HEK293 (cell line): ENCODE measurements around the gene GART.
"Not testable (repeated sequence)": the region's sequence is repeated elsewhere in the genome, so short reads cannot be mapped to it uniquely, and the experiment has no call there.

Experiments
- CTCF ChIA-PET: fragments of 350-600 bp; formaldehyde crosslinking; extraction: SDS; loops from one replicate; lab custom pipeline; 2021; ENCODE audit warnings: antibody characterized with exemption; lab: Yijun Ruan, JAX
- POLR2A ChIA-PET: fragments of 300-600 bp; formaldehyde crosslinking; extraction: SDS; loops from one replicate; lab custom pipeline; 2020; ENCODE audit warnings: antibody characterized with exemption, inconsistent platforms; lab: Yijun Ruan, JAX
- H3K27ac ChIP-seq: fragments of 200-500 bp; sonication (Bioruptor generic); 2 replicates; pipeline ENCODE4 v1.5.1; 2014; ENCODE audit warnings: low read depth, low read length, control low read depth, inconsistent platforms; ENCODE audit errors: extremely low read depth
- H3K36me3 ChIP-seq, 2 experiments: fragments of 200-500 bp in 1 of 2; sonication (Bioruptor generic) in 1 of 2; 1 replicate in 1 of 2; 2 replicates in 1 of 2; pipeline ENCODE4 v1.5.1; 2014 to 2017; ENCODE audit warnings: inconsistent platforms in 2 of 2, low read length in 2 of 2; ENCODE audit not compliant: control insufficient read depth in 2 of 2, insufficient read depth in 1 of 2
- H3K4me1 ChIP-seq: fragments of 200-500 bp; sonication (Bioruptor generic); 2 replicates; pipeline ENCODE4 v1.5.1; 2014; ENCODE audit warnings: mild to moderate bottlenecking, low read length, inconsistent platforms; ENCODE audit not compliant: control insufficient read depth, insufficient read depth
- H3K4me3 ChIP-seq: 2 replicates; pipeline ENCODE4 v1.5.1; 2011; ENCODE audit warnings: low read depth, mild to moderate bottlenecking, control low read depth, low read length, moderate library complexity
- H3K9me3 ChIP-seq: fragments of 200-500 bp; sonication (Bioruptor generic); 2 replicates; pipeline ENCODE4 v1.5.1; 2014; ENCODE audit warnings: low read depth, low read length, inconsistent platforms; ENCODE audit not compliant: control insufficient read depth, insufficient read depth
- GFI1B ChIP-seq: fragments of 450-650 bp; formaldehyde crosslinking; IDR thresholded peaks from 2 replicates; pipeline ENCODE4 v1.5.1; 2016; ENCODE audit warnings: missing biosample characterization, missing genetic modification characterization
- GLI4 ChIP-seq: fragments of 450-650 bp; formaldehyde crosslinking; IDR thresholded peaks from 2 replicates; pipeline ENCODE4 v1.5.1; 2016; ENCODE audit warnings: missing biosample characterization, missing genetic modification characterization
- HOXC10 ChIP-seq: sonication (generic); formaldehyde crosslinking; IDR thresholded peaks from 2 replicates; pipeline ENCODE4 v1.8.1; 2023; ENCODE audit warnings: mild to moderate bottlenecking, missing genetic modification reagents
- KLF9 ChIP-seq: fragments of 450-650 bp; formaldehyde crosslinking; IDR thresholded peaks from 2 replicates; pipeline ENCODE4 v1.5.1; 2016; ENCODE audit warnings: missing biosample characterization, missing genetic modification characterization, low read depth
- OSR2 ChIP-seq: fragments of 450-650 bp; formaldehyde crosslinking; IDR thresholded peaks from 2 replicates; pipeline ENCODE4 v1.5.1; 2016; ENCODE audit warnings: missing biosample characterization, missing genetic modification characterization
- PRDM1 ChIP-seq: fragments of 450-650 bp; formaldehyde crosslinking; IDR thresholded peaks from 2 replicates; pipeline ENCODE4; 2016; ENCODE audit warnings: missing biosample characterization, missing genetic modification characterization
- SALL2 ChIP-seq: fragments of 450-650 bp; formaldehyde crosslinking; IDR thresholded peaks from 2 replicates; pipeline ENCODE4 v1.5.0; 2017; ENCODE audit warnings: missing biosample characterization, mild to moderate bottlenecking, missing genetic modification characterization, borderline replicate concordance
- SP7 ChIP-seq: fragments of 450-650 bp; formaldehyde crosslinking; IDR thresholded peaks from 2 replicates; pipeline ENCODE4 v1.5.1; 2016; ENCODE audit warnings: missing biosample characterization, missing genetic modification characterization
- ZBTB8A ChIP-seq: fragments of 450-650 bp; formaldehyde crosslinking; IDR thresholded peaks from 2 replicates; pipeline ENCODE4 v1.5.1; 2016; ENCODE audit warnings: missing biosample characterization, missing genetic modification characterization
- ZEB2 ChIP-seq: fragments of 450-650 bp; formaldehyde crosslinking; IDR thresholded peaks from 2 replicates; pipeline ENCODE4 v1.5.1; 2016; ENCODE audit warnings: missing biosample characterization, missing genetic modification characterization
- ZNF169 ChIP-seq: fragments of 450-650 bp; formaldehyde crosslinking; IDR thresholded peaks from 2 replicates; pipeline ENCODE4 v1.5.1; 2016; ENCODE audit warnings: missing biosample characterization, missing genetic modification characterization
- ZNF19 ChIP-seq: fragments of 450-650 bp; formaldehyde crosslinking; IDR thresholded peaks from 2 replicates; pipeline ENCODE4; 2016; ENCODE audit warnings: missing biosample characterization, missing genetic modification characterization, low read depth
- ZNF23 ChIP-seq: fragments of 450-650 bp; formaldehyde crosslinking; IDR thresholded peaks from 2 replicates; pipeline ENCODE4 v1.5.1; 2016; ENCODE audit warnings: missing biosample characterization, missing genetic modification characterization, borderline replicate concordance
- ZNF311 ChIP-seq: fragments of 450-650 bp; formaldehyde crosslinking; IDR thresholded peaks from 2 replicates; pipeline ENCODE4 v1.5.1; 2017; ENCODE audit warnings: missing biosample characterization, missing genetic modification characterization, borderline replicate concordance
- ZNF354C ChIP-seq: fragments of 450-650 bp; formaldehyde crosslinking; IDR thresholded peaks from 2 replicates; pipeline ENCODE4 v1.5.1; 2016; ENCODE audit warnings: missing biosample characterization, missing genetic modification characterization, low read depth, borderline replicate concordance
- ZNF404 ChIP-seq: fragments of 450-650 bp; formaldehyde crosslinking; IDR thresholded peaks from 2 replicates; pipeline ENCODE4 v1.5.1; 2017; ENCODE audit warnings: missing biosample characterization, missing genetic modification characterization
- ZNF423 ChIP-seq: fragments of 450-650 bp; formaldehyde crosslinking; IDR thresholded peaks from 2 replicates; pipeline ENCODE4 v1.5.1; 2016; ENCODE audit warnings: missing biosample characterization, missing genetic modification characterization
- ZNF530 ChIP-seq: fragments of 450-650 bp; formaldehyde crosslinking; IDR thresholded peaks from 2 replicates; pipeline ENCODE4 v1.5.1; 2016; ENCODE audit warnings: low read depth, missing biosample characterization, missing genetic modification characterization
- ZNF548 ChIP-seq: fragments of 450-650 bp; formaldehyde crosslinking; IDR thresholded peaks from 2 replicates; pipeline ENCODE4 v1.5.1; 2016; ENCODE audit warnings: missing biosample characterization, missing genetic modification characterization
- ZNF629 ChIP-seq: fragments of 450-650 bp; formaldehyde crosslinking; IDR thresholded peaks from 2 replicates; pipeline ENCODE4 v1.5.1; 2017; ENCODE audit warnings: missing biosample characterization, missing genetic modification characterization
- ZNF654 ChIP-seq: fragments of 450-650 bp; formaldehyde crosslinking; IDR thresholded peaks from 2 replicates; pipeline ENCODE4 v1.5.1; 2016; ENCODE audit warnings: low read depth, missing biosample characterization, missing genetic modification characterization
- ZNF768 ChIP-seq: fragments of 450-650 bp; formaldehyde crosslinking; IDR thresholded peaks from 2 replicates; pipeline ENCODE4 v1.5.1; 2018; ENCODE audit warnings: missing biosample characterization, mild to moderate bottlenecking, missing genetic modification characterization
- ZNF791 ChIP-seq: fragments of 450-650 bp; formaldehyde crosslinking; IDR thresholded peaks from 2 replicates; pipeline ENCODE4 v1.5.1; 2016; ENCODE audit warnings: missing biosample characterization, missing genetic modification characterization
- ZNF837 ChIP-seq: fragments of 450-650 bp; formaldehyde crosslinking; IDR thresholded peaks from 2 replicates; pipeline ENCODE4 v1.5.1; 2016; ENCODE audit warnings: missing biosample characterization, missing genetic modification characterization
- TF ChIP-seq, protein P1 (sequence below): fragments of 450-650 bp; formaldehyde crosslinking; IDR thresholded peaks from 2 replicates; pipeline ENCODE4 v1.5.1; 2016; ENCODE audit warnings: missing biosample characterization, missing genetic modification characterization
- TF ChIP-seq, protein P2 (sequence below): fragments of 450-650 bp; formaldehyde crosslinking; IDR thresholded peaks from 2 replicates; pipeline ENCODE4 v1.5.1; 2016; ENCODE audit warnings: missing biosample characterization, missing genetic modification characterization

The GART gene

DNA sequence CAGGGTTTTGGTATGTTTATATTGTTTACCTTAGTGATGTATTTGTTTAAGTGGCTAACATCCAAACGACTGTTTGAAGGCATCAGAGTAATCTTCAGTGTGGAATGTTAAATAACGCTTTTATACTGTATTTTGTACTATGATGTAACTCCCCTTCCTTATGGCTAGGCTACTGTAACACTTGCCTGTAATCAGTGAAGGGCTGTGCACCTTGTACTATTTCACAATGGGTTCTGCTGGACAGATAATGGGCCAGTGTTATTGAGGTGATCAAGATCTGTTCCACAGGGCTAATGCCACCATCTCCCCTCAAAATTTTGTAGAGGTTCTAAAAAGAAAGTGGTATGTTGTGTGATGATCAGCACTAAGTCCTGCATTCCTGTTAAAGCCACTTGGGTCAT, 34.8 kb upstream of the GART start:
- ChIA-PET POLR2A (interaction anchor here (1.2 kb wide), 1 partner anchor 12 kb away, joined by 7 read pairs; the partner anchor contains the start of gene DONSON), CTCF (interaction anchor here (2.0 kb wide), 1 partner anchor 29 kb away, joined by 8 read pairs; no protein-coding TSS in a partner anchor)
- H3K36me3 ChIP-seq = peaks cover 89 to 93% of the 10 kb centered on the region in 2 experiments
- TF ChIP-seq SP7 (tag by site-specific recombination) (0 out of 2 replicates have a peak, but pooled peaks have one; percentile 9), OSR2 (tag by site-specific recombination) (peak; percentile 42; the same call in 1 of the 2 replicates), ZEB2 (tag by site-specific recombination) (peak; percentile 38; the same call in 1 of the 2 replicates)
- H3K9me3 ChIP-seq, H3K27ac ChIP-seq, H3K4me3 ChIP-seq, H3K4me1 ChIP-seq: not testable (repeated sequence)

DNA sequence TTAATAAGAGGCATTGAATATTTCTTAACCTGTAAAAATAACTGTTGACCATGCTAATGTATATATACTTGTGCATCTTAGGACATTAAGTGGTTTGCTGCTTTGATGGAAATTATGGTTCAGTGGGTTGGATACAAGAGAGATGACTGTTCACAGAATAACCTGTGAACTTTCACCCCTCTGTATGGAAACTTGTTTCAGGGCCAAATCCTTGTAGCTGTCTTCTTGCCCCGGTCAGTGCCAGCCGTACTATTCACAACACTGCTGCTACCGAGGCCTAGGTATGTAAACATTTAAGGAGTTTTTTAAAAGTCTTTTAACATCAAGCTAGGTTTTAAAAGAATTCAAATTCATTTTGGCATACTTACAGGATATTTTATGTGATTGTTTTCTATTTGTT, 30.4 kb upstream of the GART start:
- Histone ChIP-seq H3K4me1 (no peaks in the 10 kb centered on the region), H3K36me3 (peaks cover 88 to 90% of the 10 kb centered on the region in 2 experiments)
- POLR2A ChIA-PET = interaction anchor here (0.7 to 3.1 kb wide), 3 partner anchors 10 to 109 kb away, joined by 3 to 13 read pairs (median 3); partner anchors contain the start of gene DONSON
- no peak for TF ChIP-seq ZNF404 (tag by site-specific recombination)
- TF ChIP-seq ZNF654 (tag by site-specific recombination) = no peak
- no peak for TF ChIP-seq ZBTB8A (tag by site-specific recombination)
- TF ChIP-seq HOXC10 = no peak
- no peak for TF ChIP-seq ZNF423 (tag by site-specific recombination)
- no peak for TF ChIP-seq ZNF19 (tag by site-specific recombination)
- no peak for TF ChIP-seq GLI4 (tag by site-specific recombination)
- TF ChIP-seq ZNF23 (tag by site-specific recombination) = no peak
- TF ChIP-seq, protein P1, sequence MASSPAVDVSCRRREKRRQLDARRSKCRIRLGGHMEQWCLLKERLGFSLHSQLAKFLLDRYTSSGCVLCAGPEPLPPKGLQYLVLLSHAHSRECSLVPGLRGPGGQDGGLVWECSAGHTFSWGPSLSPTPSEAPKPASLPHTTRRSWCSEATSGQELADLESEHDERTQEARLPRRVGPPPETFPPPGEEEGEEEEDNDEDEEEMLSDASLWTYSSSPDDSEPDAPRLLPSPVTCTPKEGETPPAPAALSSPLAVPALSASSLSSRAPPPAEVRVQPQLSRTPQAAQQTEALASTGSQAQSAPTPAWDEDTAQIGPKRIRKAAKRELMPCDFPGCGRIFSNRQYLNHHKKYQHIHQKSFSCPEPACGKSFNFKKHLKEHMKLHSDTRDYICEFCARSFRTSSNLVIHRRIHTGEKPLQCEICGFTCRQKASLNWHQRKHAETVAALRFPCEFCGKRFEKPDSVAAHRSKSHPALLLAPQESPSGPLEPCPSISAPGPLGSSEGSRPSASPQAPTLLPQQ = no peak
- no peak for TF ChIP-seq PRDM1
- TF ChIP-seq KLF9 (tag by site-specific recombination) = no peak
- TF ChIP-seq ZNF768 = no peak
- TF ChIP-seq, all 188 proteins: peak for 0
- CTCF ChIA-PET = interaction anchor here (0.6 to 3.2 kb wide), 4 partner anchors 13 to 548 kb away, joined by 3 to 17 read pairs (median 4); no protein-coding TSS in a partner anchor
- Histone ChIP-seq H3K27ac (no peak overlapping the region), H3K9me3 (no peaks in the 10 kb centered on the region), H3K4me3 (no peak overlapping the region)

DNA sequence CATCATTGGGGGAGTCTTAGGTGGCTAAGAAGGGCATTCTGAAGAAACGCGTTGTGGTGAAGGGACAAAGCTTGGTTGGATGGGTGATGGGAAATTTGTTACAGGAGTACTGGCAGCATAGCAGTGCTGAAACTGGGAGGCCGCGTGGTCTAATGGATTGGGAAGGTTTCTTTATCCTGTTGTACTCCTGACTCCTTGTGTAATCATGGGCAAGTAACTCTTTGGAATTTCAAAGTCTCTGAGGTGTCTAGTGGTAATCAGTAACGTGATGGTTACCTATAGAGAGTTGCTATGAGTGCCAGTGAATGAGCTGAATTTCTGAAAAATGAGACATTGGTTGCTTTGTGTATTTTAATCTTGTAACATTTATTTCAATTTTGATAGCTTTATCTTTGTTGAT, 28.1 kb upstream of the GART start:
- ChIA-PET POLR2A (no interaction called here), CTCF (interaction anchor here (0.6 to 1.3 kb wide), 3 partner anchors 9 to 35 kb away, joined by 3 to 7 read pairs (median 4); no protein-coding TSS in a partner anchor)
- TF ChIP-seq ZNF837 (tag by site-specific recombination) = no peak
- no peak for TF ChIP-seq ZNF791 (tag by site-specific recombination)
- TF ChIP-seq ZNF169 (tag by site-specific recombination) = no peak
- no peak for TF ChIP-seq ZNF548 (tag by site-specific recombination)
- TF ChIP-seq SALL2 (tag by site-specific recombination) = no peak
- TF ChIP-seq ZNF629 (tag by site-specific recombination) = no peak
- no peak for TF ChIP-seq ZNF311 (tag by site-specific recombination)
- TF ChIP-seq, protein P2, sequence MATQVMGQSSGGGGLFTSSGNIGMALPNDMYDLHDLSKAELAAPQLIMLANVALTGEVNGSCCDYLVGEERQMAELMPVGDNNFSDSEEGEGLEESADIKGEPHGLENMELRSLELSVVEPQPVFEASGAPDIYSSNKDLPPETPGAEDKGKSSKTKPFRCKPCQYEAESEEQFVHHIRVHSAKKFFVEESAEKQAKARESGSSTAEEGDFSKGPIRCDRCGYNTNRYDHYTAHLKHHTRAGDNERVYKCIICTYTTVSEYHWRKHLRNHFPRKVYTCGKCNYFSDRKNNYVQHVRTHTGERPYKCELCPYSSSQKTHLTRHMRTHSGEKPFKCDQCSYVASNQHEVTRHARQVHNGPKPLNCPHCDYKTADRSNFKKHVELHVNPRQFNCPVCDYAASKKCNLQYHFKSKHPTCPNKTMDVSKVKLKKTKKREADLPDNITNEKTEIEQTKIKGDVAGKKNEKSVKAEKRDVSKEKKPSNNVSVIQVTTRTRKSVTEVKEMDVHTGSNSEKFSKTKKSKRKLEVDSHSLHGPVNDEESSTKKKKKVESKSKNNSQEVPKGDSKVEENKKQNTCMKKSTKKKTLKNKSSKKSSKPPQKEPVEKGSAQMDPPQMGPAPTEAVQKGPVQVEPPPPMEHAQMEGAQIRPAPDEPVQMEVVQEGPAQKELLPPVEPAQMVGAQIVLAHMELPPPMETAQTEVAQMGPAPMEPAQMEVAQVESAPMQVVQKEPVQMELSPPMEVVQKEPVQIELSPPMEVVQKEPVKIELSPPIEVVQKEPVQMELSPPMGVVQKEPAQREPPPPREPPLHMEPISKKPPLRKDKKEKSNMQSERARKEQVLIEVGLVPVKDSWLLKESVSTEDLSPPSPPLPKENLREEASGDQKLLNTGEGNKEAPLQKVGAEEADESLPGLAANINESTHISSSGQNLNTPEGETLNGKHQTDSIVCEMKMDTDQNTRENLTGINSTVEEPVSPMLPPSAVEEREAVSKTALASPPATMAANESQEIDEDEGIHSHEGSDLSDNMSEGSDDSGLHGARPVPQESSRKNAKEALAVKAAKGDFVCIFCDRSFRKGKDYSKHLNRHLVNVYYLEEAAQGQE (tag by site-specific recombination) = no peak
- TF ChIP-seq GFI1B (tag by site-specific recombination) = no peak
- no peak for TF ChIP-seq ZNF354C
- TF ChIP-seq ZNF530 = no peak
- Histone ChIP-seq H3K9me3 (no peaks in the 10 kb centered on the region), H3K4me1 (no peaks in the 10 kb centered on the region), H3K4me3 (no peak overlapping the region), H3K27ac (no peak overlapping the region), H3K36me3 (peaks cover 73 to 86% of the 10 kb centered on the region in 2 experiments)
